ENCODE measurements around the gene PLEKHG4B.

- TF ChIP-seq, protein P1, sequence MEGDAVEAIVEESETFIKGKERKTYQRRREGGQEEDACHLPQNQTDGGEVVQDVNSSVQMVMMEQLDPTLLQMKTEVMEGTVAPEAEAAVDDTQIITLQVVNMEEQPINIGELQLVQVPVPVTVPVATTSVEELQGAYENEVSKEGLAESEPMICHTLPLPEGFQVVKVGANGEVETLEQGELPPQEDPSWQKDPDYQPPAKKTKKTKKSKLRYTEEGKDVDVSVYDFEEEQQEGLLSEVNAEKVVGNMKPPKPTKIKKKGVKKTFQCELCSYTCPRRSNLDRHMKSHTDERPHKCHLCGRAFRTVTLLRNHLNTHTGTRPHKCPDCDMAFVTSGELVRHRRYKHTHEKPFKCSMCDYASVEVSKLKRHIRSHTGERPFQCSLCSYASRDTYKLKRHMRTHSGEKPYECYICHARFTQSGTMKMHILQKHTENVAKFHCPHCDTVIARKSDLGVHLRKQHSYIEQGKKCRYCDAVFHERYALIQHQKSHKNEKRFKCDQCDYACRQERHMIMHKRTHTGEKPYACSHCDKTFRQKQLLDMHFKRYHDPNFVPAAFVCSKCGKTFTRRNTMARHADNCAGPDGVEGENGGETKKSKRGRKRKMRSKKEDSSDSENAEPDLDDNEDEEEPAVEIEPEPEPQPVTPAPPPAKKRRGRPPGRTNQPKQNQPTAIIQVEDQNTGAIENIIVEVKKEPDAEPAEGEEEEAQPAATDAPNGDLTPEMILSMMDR (conservative IDR thresholded peaks at IDR 0.05) = peak; percentile 58
- TF ChIP-seq ZFX (IDR thresholded peaks at IDR 0.05) = no peak
Observed at GRCh38 chr5:78805-79149, 13.2 kb upstream of the PLEKHG4B start.
